ENCODE results near the gene TMEM132C.
"Not testable (repeated sequence)": the region's sequence is repeated elsewhere in the genome, so short reads cannot be mapped to it uniquely, and the experiment has no call there.

TMEM132C gene

GRCh38 chr12:128423205-128423604 lies 156.2 kb downstream of the TMEM132C start:
- DNase-seq, result no peak

GRCh38 chr12:128424931-128425431 lies 158.0 kb downstream of the TMEM132C start:
- DNase-seq, result no peak

- DNase-seq, result no peak
These were observed 158.8 kb downstream of the TMEM132C start for GRCh38 chr12:128425666-128426331.

GRCh38 chr12:128426511-128426910 lies 159.5 kb downstream of the TMEM132C start:
- no peak for DNase-seq

GRCh38 chr12:128439796-128440195 lies 172.8 kb downstream of the TMEM132C start:
- no peak for DNase-seq

GRCh38 chr12:128442096-128442495 lies 175.1 kb downstream of the TMEM132C start:
- DNase-seq, result no peak

GRCh38 chr12:128444598-128444997 lies 177.6 kb downstream of the TMEM132C start:
- DNase-seq, result no peak

- DNase-seq, result no peak
These were observed 178.6 kb downstream of the TMEM132C start for GRCh38 chr12:128445415-128446127.

- no peak for DNase-seq
These were observed 182.3 kb downstream of the TMEM132C start for GRCh38 chr12:128449146-128449894.

- no peak for DNase-seq
These were observed 183.8 kb downstream of the TMEM132C start for GRCh38 chr12:128450810-128451209.

- DNase-seq, result no peak
These were observed 188.9 kb downstream of the TMEM132C start for GRCh38 chr12:128455851-128456250.

- no peak for DNase-seq
These were observed 190.0 kb downstream of the TMEM132C start for GRCh38 chr12:128456922-128457321.

- no peak for DNase-seq
These were observed 191.5 kb downstream of the TMEM132C start for GRCh38 chr12:128458301-128458974.

GRCh38 chr12:128459067-128459466 lies 192.1 kb downstream of the TMEM132C start:
- DNase-seq, result no peak

GRCh38 chr12:128463881-128464280 lies 196.9 kb downstream of the TMEM132C start:
- no peak for DNase-seq

- DNase-seq, result no peak
These were observed 200.9 kb downstream of the TMEM132C start for GRCh38 chr12:128467882-128468281.

GRCh38 chr12:128468926-128469325 lies 202.0 kb downstream of the TMEM132C start:
- DNase-seq, result no peak

GRCh38 chr12:128471491-128471890 lies 204.5 kb downstream of the TMEM132C start:
- DNase-seq, result no peak

- no peak for DNase-seq
These were observed 207.9 kb downstream of the TMEM132C start for GRCh38 chr12:128474916-128475315.

GRCh38 chr12:128476266-128476665 lies 209.3 kb downstream of the TMEM132C start:
- DNase-seq, result no peak

GRCh38 chr12:128483526-128484255 lies 216.7 kb downstream of the TMEM132C start:
- DNase-seq, result no peak

- not testable (repeated sequence) for DNase-seq
These were observed 230.4 kb downstream of the TMEM132C start for GRCh38 chr12:128497376-128497775.

All from CD4-positive, alpha-beta T cell treated with Interferon alpha-2 for 1 hour (primary cell).